Measurements from ENCODE around the gene DIP2B. TPM values are rescaled to one million over a fixed set of nuclear protein-coding genes. Genes with fewer than 3 reads are reported as not detected.

The DIP2B gene
- total RNA-seq, 2 experiments from 2014 or later = 29.5 to 30.0 TPM

DNA sequence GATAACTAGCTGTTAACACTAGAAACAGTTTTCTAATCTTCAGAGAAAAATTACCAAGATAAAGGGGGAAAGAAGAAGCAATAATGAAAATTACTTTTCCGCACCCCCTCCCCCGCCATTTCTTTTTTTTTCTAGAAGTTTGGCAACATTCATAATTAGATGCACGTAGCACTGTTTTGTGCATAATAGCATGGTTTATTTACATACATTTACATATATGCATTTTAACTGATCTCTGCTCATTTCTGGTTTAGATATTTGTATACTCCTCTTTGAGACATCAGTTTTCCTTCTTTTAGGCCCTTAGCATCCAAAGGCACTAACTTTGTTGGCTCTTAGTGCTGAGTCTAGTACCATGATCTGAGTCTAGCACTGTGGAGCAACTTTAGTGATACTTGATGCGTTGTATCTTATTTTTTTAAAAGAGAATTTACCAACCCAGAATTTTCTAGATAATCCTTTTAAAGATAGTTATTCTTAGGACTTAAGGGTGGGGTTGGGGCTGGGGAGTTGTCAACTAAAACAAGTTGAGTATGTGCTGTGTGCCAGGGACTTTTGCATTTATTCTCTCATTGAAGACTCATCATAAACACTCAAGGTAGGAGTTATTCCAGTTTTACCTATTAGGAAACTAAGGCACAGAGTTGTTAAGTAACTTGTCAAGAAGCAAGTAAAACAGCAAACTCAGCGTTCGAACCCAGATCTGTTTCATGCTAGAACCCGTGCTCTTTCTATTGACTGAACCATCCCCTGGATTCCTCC is 110.5 kb downstream of the DIP2B start:
- H3K27me3 ChIP-seq (ENCODE audit: control insufficient read depth in 1 of 2, insufficient read depth in 2 of 2, low read length in 2 of 2) = no peaks in the 10 kb centered on the region
- ATAC-seq (ENCODE audit: poor library complexity) = no peak
- no peak overlapping the region for H3K4me3 ChIP-seq (ENCODE audit: low read length)
- intact Hi-C loops (cut with DNase I, micrococcal nuclease) = loop anchor here in 1 of 2 experiments (5.0 kb wide), 1 partner anchor 43 kb away; no protein-coding TSS in a partner anchor
- H3K9me3 ChIP-seq (ENCODE audit: control insufficient read depth in 1 of 2, insufficient read depth in 1 of 2, low read length in 2 of 2) = no peaks in the 10 kb centered on the region
- no peak for DNase-seq
- H3K36me3 Mint-ChIP-seq (ENCODE audit: low read depth) = no peaks in the 10 kb centered on the region
- no peak overlapping the region for H3K27ac ChIP-seq (ENCODE audit: low read depth in 1 of 2, low read length in 2 of 2)
- ChIA-PET CTCF (no interaction called here), POLR2A (interaction anchor here (0.7 kb wide), 1 partner anchor 111 kb away, joined by 3 read pairs; the partner anchor contains the start of gene DIP2B)
- TF ChIP-seq, protein P1, sequence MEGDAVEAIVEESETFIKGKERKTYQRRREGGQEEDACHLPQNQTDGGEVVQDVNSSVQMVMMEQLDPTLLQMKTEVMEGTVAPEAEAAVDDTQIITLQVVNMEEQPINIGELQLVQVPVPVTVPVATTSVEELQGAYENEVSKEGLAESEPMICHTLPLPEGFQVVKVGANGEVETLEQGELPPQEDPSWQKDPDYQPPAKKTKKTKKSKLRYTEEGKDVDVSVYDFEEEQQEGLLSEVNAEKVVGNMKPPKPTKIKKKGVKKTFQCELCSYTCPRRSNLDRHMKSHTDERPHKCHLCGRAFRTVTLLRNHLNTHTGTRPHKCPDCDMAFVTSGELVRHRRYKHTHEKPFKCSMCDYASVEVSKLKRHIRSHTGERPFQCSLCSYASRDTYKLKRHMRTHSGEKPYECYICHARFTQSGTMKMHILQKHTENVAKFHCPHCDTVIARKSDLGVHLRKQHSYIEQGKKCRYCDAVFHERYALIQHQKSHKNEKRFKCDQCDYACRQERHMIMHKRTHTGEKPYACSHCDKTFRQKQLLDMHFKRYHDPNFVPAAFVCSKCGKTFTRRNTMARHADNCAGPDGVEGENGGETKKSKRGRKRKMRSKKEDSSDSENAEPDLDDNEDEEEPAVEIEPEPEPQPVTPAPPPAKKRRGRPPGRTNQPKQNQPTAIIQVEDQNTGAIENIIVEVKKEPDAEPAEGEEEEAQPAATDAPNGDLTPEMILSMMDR (IDR thresholded peaks at IDR 0.05) = no peak
- H3K9me3 Mint-ChIP-seq = no peaks in the 10 kb centered on the region
- H3K27ac Mint-ChIP-seq = no peak overlapping the region
- H3K4me1 ChIP-seq (ENCODE audit: insufficient read depth, low read length) = peaks cover 11% of the 10 kb centered on the region
- peaks cover 9% of the 10 kb centered on the region for H3K36me3 ChIP-seq (ENCODE audit: insufficient read depth, low read length)
- no peaks in the 10 kb centered on the region for H3K27me3 Mint-ChIP-seq
- no peak overlapping the region for H3K4me3 Mint-ChIP-seq
- H3K4me1 Mint-ChIP-seq (ENCODE audit: low read depth) = peaks cover 44% of the 10 kb centered on the region

DNA sequence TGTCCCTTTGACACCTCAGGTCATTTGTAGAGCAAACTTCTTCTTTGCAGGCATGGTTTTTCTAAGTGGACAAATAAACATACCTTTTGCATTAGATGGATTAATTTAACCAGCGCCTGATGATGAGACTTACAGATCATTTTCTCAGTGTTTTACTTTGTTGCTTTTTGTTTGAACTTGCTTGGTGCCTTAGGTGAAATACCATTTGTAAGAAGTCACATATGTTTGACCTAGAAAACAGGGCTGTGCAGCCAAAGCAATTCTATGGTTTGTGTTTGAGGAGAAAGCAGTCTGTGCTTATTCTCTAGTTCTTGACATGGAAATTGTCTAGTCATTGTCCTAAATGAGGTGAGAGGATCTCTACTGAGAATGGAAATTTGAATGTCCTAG is 111.1 kb downstream of the DIP2B start:
- Mint-ChIP-seq H3K36me3 (ENCODE audit: low read depth) (no peaks in the 10 kb centered on the region), H3K9me3 (no peaks in the 10 kb centered on the region), H3K27me3 (no peaks in the 10 kb centered on the region), H3K27ac (no peak overlapping the region), H3K4me1 (ENCODE audit: low read depth) (peaks cover 49% of the 10 kb centered on the region), H3K4me3 (no peak overlapping the region)
- TF ChIP-seq, protein P1 (IDR thresholded peaks at IDR 0.05) = no peak
- no peak overlapping the region for H3K4me3 ChIP-seq (ENCODE audit: low read length)
- no peak overlapping the region for H3K27ac ChIP-seq (ENCODE audit: low read depth in 1 of 2, low read length in 2 of 2)
- no peaks in the 10 kb centered on the region for H3K27me3 ChIP-seq (ENCODE audit: control insufficient read depth in 1 of 2, insufficient read depth in 2 of 2, low read length in 2 of 2)
- H3K4me1 ChIP-seq (ENCODE audit: insufficient read depth, low read length) = peaks cover 15% of the 10 kb centered on the region
- ATAC-seq (ENCODE audit: poor library complexity) (no peak), DNase-seq (no peak)
- ChIA-PET CTCF (no interaction called here), POLR2A (interaction anchor here (1.0 kb wide), 1 partner anchor 110 kb away, joined by 4 read pairs; no protein-coding TSS in a partner anchor)
- H3K9me3 ChIP-seq (ENCODE audit: control insufficient read depth in 1 of 2, insufficient read depth in 1 of 2, low read length in 2 of 2) = no peaks in the 10 kb centered on the region
- intact Hi-C loops (cut with DNase I, micrococcal nuclease) = loop anchor here in 1 of 2 experiments (5.0 kb wide), 1 partner anchor 44 kb away; no protein-coding TSS in a partner anchor
- peaks cover 9% of the 10 kb centered on the region for H3K36me3 ChIP-seq (ENCODE audit: insufficient read depth, low read length)

DNA sequence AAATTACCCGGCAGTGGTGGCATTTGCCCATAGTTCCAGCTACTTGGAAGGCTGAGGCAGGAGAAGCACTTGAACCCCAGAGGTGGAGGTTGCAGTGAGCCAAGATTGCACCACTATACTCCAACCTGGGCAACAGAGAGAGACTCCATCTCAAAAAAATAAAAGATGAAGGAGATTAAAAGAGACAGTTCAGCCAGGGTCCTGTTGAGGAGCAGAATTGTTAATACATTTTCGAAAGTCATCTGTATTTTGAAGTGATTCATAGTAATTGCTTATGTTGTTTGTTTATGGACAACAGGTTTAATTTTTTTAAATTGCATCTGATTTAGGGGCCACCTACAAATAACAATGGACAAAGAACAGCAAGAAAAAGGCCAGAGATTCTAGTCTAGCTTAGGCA is 112.9 kb downstream of the DIP2B start:
- H3K4me1 ChIP-seq (ENCODE audit: insufficient read depth, low read length) = peaks cover 25% of the 10 kb centered on the region
- ATAC-seq (ENCODE audit: poor library complexity) (no peak), DNase-seq (no peak)
- no peaks in the 10 kb centered on the region for H3K9me3 Mint-ChIP-seq
- intact Hi-C loops (cut with DNase I, micrococcal nuclease) = loop anchor here in 1 of 2 experiments (5.0 kb wide), 1 partner anchor 45 kb away; no protein-coding TSS in a partner anchor
- CTCF ChIA-PET = no interaction called here
- H3K4me1 Mint-ChIP-seq (ENCODE audit: low read depth) = peaks cover 63% of the 10 kb centered on the region
- peaks cover 9% of the 10 kb centered on the region for H3K36me3 ChIP-seq (ENCODE audit: insufficient read depth, low read length)
- H3K36me3 Mint-ChIP-seq (ENCODE audit: low read depth) = no peaks in the 10 kb centered on the region
- no peak overlapping the region for H3K4me3 Mint-ChIP-seq
- H3K27ac ChIP-seq (ENCODE audit: low read depth in 1 of 2, low read length in 2 of 2) = no peak overlapping the region
- H3K27ac Mint-ChIP-seq = no peak overlapping the region
- H3K9me3 ChIP-seq (ENCODE audit: control insufficient read depth in 1 of 2, insufficient read depth in 1 of 2, low read length in 2 of 2) = no peaks in the 10 kb centered on the region
- TF ChIP-seq, protein P1 (IDR thresholded peaks at IDR 0.05) = no peak
- POLR2A ChIA-PET = no interaction called here
- no peak overlapping the region for H3K4me3 ChIP-seq (ENCODE audit: low read length)
- H3K27me3 ChIP-seq (ENCODE audit: control insufficient read depth in 1 of 2, insufficient read depth in 2 of 2, low read length in 2 of 2) = no peaks in the 10 kb centered on the region
- H3K27me3 Mint-ChIP-seq = no peaks in the 10 kb centered on the region

Data from CD4-positive, alpha-beta T cell (primary cell).